HEK293 (cell line): ENCODE results near the gene DNASE1L3.

ENCODE experiments used
- CTCF ChIA-PET: fragments of 350-600 bp; formaldehyde crosslinking; extraction: SDS; loops from one replicate; lab custom pipeline; 2021; ENCODE audit warnings: antibody characterized with exemption; lab: Yijun Ruan, JAX
- POLR2A ChIA-PET: fragments of 300-600 bp; formaldehyde crosslinking; extraction: SDS; loops from one replicate; lab custom pipeline; 2020; ENCODE audit warnings: antibody characterized with exemption, inconsistent platforms; lab: Yijun Ruan, JAX
- H3K27ac ChIP-seq: fragments of 200-500 bp; sonication (Bioruptor generic); 2 replicates; pipeline ENCODE4 v1.5.1; 2014; ENCODE audit warnings: low read depth, low read length, control low read depth, inconsistent platforms; ENCODE audit errors: extremely low read depth
- H3K36me3 ChIP-seq, 2 experiments: fragments of 200-500 bp in 1 of 2; sonication (Bioruptor generic) in 1 of 2; 1 replicate in 1 of 2; 2 replicates in 1 of 2; pipeline ENCODE4 v1.5.1; 2014 to 2017; ENCODE audit warnings: inconsistent platforms in 2 of 2, low read length in 2 of 2; ENCODE audit not compliant: control insufficient read depth in 2 of 2, insufficient read depth in 1 of 2
- H3K4me1 ChIP-seq: fragments of 200-500 bp; sonication (Bioruptor generic); 2 replicates; pipeline ENCODE4 v1.5.1; 2014; ENCODE audit warnings: mild to moderate bottlenecking, low read length, inconsistent platforms; ENCODE audit not compliant: control insufficient read depth, insufficient read depth
- H3K4me3 ChIP-seq: 2 replicates; pipeline ENCODE4 v1.5.1; 2011; ENCODE audit warnings: low read depth, mild to moderate bottlenecking, control low read depth, low read length, moderate library complexity
- H3K9me3 ChIP-seq: fragments of 200-500 bp; sonication (Bioruptor generic); 2 replicates; pipeline ENCODE4 v1.5.1; 2014; ENCODE audit warnings: low read depth, low read length, inconsistent platforms; ENCODE audit not compliant: control insufficient read depth, insufficient read depth
- EGR2 ChIP-seq: fragments of 450-650 bp; formaldehyde crosslinking; IDR thresholded peaks from 2 replicates; pipeline ENCODE4 v1.5.1; 2016; ENCODE audit warnings: low read depth, missing biosample characterization, missing genetic modification characterization
- KLF8 ChIP-seq: fragments of 450-650 bp; formaldehyde crosslinking; IDR thresholded peaks from 2 replicates; pipeline ENCODE4 v1.5.1; 2016; ENCODE audit warnings: missing biosample characterization, missing genetic modification characterization
- PRDM10 ChIP-seq: fragments of 450-650 bp; formaldehyde crosslinking; IDR thresholded peaks from 2 replicates; pipeline ENCODE4 v1.5.1; 2016; ENCODE audit warnings: missing biosample characterization, missing genetic modification characterization
- PRDM6 ChIP-seq: fragments of 450-650 bp; formaldehyde crosslinking; IDR thresholded peaks from 2 replicates; pipeline ENCODE4 v1.5.1; 2017; ENCODE audit warnings: missing biosample characterization, missing genetic modification characterization
- ZNF140 ChIP-seq: fragments of 450-650 bp; formaldehyde crosslinking; IDR thresholded peaks from 2 replicates; pipeline ENCODE4 v1.5.1; 2016; ENCODE audit warnings: missing biosample characterization, missing genetic modification characterization
- ZNF148 ChIP-seq: fragments of 450-650 bp; formaldehyde crosslinking; IDR thresholded peaks from 2 replicates; pipeline ENCODE4 v1.5.0; 2017; ENCODE audit warnings: missing biosample characterization, missing genetic modification characterization, borderline replicate concordance
- ZNF211 ChIP-seq: fragments of 450-650 bp; formaldehyde crosslinking; IDR thresholded peaks from 2 replicates; pipeline ENCODE4 v1.5.1; 2016; ENCODE audit warnings: low read depth, missing biosample characterization, missing genetic modification characterization
- ZNF548 ChIP-seq: fragments of 450-650 bp; formaldehyde crosslinking; IDR thresholded peaks from 2 replicates; pipeline ENCODE4 v1.5.1; 2016; ENCODE audit warnings: missing biosample characterization, missing genetic modification characterization
- ZSCAN30 ChIP-seq: fragments of 450-650 bp; IDR thresholded peaks from 2 replicates; pipeline ENCODE4 v1.5.1; 2018; ENCODE audit warnings: missing biosample characterization, mild to moderate bottlenecking, missing genetic modification characterization, moderate library complexity

DNASE1L3 gene

GRCh38 chr3:58161435-58162398, 49.1 kb downstream of the DNASE1L3 start (continued):
- TF ChIP-seq PRDM6 (tag by site-specific recombination) (no peak), PRDM10 (no peak)

GRCh38 chr3:58160399-58160798, 50.4 kb downstream of the DNASE1L3 start:
- H3K36me3 ChIP-seq: peaks cover 0 to 94% of the 10 kb centered on the region in 2 experiments; a peak in 1 of 3 replicates
- no peaks in the 10 kb centered on the region for H3K9me3 ChIP-seq
- POLR2A ChIA-PET: no interaction called here
- TF ChIP-seq ZNF211 (tag by site-specific recombination) (no peak), ZSCAN30 (tag by site-specific recombination) (no peak), ZNF548 (tag by site-specific recombination) (no peak), EGR2 (tag by site-specific recombination) (no peak)
- TF ChIP-seq, all 188 proteins: peak for 0
- Histone ChIP-seq H3K4me1 (no peaks in the 10 kb centered on the region), H3K27ac (no peak overlapping the region), H3K4me3 (no peak overlapping the region)
- CTCF ChIA-PET: no interaction called here

- Histone ChIP-seq H3K9me3 (no peaks in the 10 kb centered on the region), H3K4me3 (no peak overlapping the region), H3K4me1 (no peaks in the 10 kb centered on the region), H3K36me3 (peaks cover 0 to 88% of the 10 kb centered on the region in 2 experiments; a peak in 1 of 3 replicates), H3K27ac (no peak overlapping the region)
- ChIA-PET CTCF (interaction anchor here (0.6 to 1.3 kb wide), 5 partner anchors 9 to 168 kb away, joined by 3 to 7 read pairs (median 3); no protein-coding TSS in a partner anchor), POLR2A (no interaction called here)
- TF ChIP-seq ZNF140 (tag by site-specific recombination) (no peak), ZNF148 (tag by site-specific recombination) (no peak), KLF8 (tag by site-specific recombination) (no peak)
Measured at GRCh38 chr3:58158442-58159153, 52.2 kb downstream of the DNASE1L3 start.
